ENCODE data around the gene WRNIP1. TPM values are rescaled to one million over a fixed set of nuclear protein-coding genes. Genes with fewer than 3 reads are reported as not detected.

Gene WRNIP1
- total and polyA plus RNA-seq, 2 of the 13 experiments (the other 11 are each of a cell fraction or from before 2014, with no cell fraction given) = 77.7 to 90.3 TPM

DNA sequence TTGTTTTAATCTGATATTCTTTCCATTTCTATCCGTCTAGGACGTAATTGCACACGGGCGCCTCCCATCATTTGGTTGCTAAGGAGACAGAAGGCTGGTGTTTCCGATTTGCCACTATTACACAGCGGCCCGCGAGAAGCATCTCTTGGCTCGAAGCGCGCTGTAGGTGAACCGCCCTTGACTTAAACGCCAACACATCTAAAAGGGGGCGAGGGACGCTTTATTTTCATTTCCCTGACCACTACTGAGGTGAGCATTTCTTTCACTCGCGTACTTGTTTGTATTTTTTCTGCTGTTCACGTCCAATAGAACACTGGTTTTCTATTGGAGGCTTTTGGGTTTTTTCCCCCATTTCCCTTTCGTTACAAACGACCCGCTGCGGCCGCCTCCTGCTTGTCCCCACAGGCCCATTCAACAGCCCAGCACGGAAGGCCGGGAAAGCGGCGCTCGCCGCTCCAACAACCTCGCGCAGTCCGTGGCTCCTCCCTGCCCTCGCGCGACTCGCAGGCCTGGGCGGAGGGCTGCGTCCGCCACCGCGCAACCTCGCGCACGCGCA lies 505 bp upstream of the WRNIP1 start (continued):
- TF ChIP-seq CEBPZ (IDR thresholded peaks at IDR 0.05; ENCODE audit: low read length) (no peak), ZNF781 (CRISPR knock-in tag; IDR thresholded peaks at IDR 0.05; ENCODE audit: borderline replicate concordance, not compliant biosample characterization) (no peak), ATAD3A (CRISPR knock-in tag; IDR thresholded peaks at IDR 0.05) (no peak), ZNF234 (CRISPR knock-in tag; conservative IDR thresholded peaks at IDR 0.05) (no peak), GZF1 (CRISPR knock-in tag; IDR thresholded peaks at IDR 0.05) (peak; percentile 32; the same call in 1 of the 2 replicates), SIN3A (IDR thresholded peaks at IDR 0.05; ENCODE audit: borderline replicate concordance, low read depth, low read length) (no peak), SRSF9 (IDR thresholded peaks at IDR 0.05; ENCODE audit: borderline replicate concordance, insufficient read depth, low read depth, low read length, poor library complexity, severe bottlenecking) (no peak), THRA (CRISPR knock-in tag; IDR thresholded peaks at IDR 0.05; ENCODE audit: borderline replicate concordance) (no peak), KLF15 (CRISPR knock-in tag; IDR thresholded peaks at IDR 0.05; ENCODE audit: borderline replicate concordance) (no peak), RXRB (CRISPR knock-in tag; IDR thresholded peaks at IDR 0.05; ENCODE audit: borderline replicate concordance) (peak; percentile 19; the same call in 1 of the 2 replicates), ZNF605 (CRISPR knock-in tag; IDR thresholded peaks at IDR 0.05) (peak; percentile 60; the same call in 1 of the 2 replicates), ELF4 (CRISPR knock-in tag; IDR thresholded peaks at IDR 0.05; ENCODE audit: borderline replicate concordance) (no peak), ZNF205 (CRISPR knock-in tag; IDR thresholded peaks at IDR 0.05) (0 out of 2 replicates have a peak, but pooled peaks have one; percentile 13), XRCC5 (optimal IDR thresholded peaks at IDR 0.05; ENCODE audit: low read length) (no peak), KMT2A (CRISPR knock-in tag; IDR thresholded peaks at IDR 0.05) (peak; percentile 36; the same call in 1 of the 2 replicates), KLF9 (CRISPR knock-in tag; IDR thresholded peaks at IDR 0.05; ENCODE audit: low read depth) (no peak; the same call in 1 of the 2 replicates), ZNF354B (CRISPR knock-in tag; IDR thresholded peaks at IDR 0.05) (no peak), KLF11 (CRISPR knock-in tag; IDR thresholded peaks at IDR 0.05) (0 out of 2 replicates have a peak, but pooled peaks have one; percentile 16), ZNF569 (CRISPR knock-in tag; IDR thresholded peaks at IDR 0.05; ENCODE audit: borderline replicate concordance) (no peak)
- TF ChIP-seq, protein P1, sequence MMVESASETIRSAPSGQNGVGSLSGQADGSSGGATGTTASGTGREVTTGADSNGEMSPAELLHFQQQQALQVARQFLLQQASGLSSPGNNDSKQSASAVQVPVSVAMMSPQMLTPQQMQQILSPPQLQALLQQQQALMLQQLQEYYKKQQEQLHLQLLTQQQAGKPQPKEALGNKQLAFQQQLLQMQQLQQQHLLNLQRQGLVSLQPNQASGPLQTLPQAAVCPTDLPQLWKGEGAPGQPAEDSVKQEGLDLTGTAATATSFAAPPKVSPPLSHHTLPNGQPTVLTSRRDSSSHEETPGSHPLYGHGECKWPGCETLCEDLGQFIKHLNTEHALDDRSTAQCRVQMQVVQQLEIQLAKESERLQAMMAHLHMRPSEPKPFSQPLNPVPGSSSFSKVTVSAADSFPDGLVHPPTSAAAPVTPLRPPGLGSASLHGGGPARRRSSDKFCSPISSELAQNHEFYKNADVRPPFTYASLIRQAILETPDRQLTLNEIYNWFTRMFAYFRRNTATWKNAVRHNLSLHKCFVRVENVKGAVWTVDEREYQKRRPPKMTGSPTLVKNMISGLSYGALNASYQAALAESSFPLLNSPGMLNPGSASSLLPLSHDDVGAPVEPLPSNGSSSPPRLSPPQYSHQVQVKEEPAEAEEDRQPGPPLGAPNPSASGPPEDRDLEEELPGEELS (CRISPR knock-in tag; IDR thresholded peaks at IDR 0.05) = no peak
- TF ChIP-seq, protein P2, sequence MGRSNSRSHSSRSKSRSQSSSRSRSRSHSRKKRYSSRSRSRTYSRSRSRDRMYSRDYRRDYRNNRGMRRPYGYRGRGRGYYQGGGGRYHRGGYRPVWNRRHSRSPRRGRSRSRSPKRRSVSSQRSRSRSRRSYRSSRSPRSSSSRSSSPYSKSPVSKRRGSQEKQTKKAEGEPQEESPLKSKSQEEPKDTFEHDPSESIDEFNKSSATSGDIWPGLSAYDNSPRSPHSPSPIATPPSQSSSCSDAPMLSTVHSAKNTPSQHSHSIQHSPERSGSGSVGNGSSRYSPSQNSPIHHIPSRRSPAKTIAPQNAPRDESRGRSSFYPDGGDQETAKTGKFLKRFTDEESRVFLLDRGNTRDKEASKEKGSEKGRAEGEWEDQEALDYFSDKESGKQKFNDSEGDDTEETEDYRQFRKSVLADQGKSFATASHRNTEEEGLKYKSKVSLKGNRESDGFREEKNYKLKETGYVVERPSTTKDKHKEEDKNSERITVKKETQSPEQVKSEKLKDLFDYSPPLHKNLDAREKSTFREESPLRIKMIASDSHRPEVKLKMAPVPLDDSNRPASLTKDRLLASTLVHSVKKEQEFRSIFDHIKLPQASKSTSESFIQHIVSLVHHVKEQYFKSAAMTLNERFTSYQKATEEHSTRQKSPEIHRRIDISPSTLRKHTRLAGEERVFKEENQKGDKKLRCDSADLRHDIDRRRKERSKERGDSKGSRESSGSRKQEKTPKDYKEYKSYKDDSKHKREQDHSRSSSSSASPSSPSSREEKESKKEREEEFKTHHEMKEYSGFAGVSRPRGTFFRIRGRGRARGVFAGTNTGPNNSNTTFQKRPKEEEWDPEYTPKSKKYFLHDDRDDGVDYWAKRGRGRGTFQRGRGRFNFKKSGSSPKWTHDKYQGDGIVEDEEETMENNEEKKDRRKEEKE (IDR thresholded peaks at IDR 0.05) = no peak

All from HepG2 (cell line).